Type B pancreatic cell (in vitro differentiated cells): ENCODE results near the gene KRTAP12-3. TPM values are rescaled to one million over a fixed set of nuclear protein-coding genes. Genes with fewer than 3 reads are reported as not detected.
"Not testable (repeated sequence)": the region's sequence is repeated elsewhere in the genome, so short reads cannot be mapped to it uniquely, and the experiment has no call there.

ENCODE experiments used
- DNase-seq: peaks from one replicate; pipeline ENCODE4 v3.0.0; 2021; ENCODE audit warnings: mixed read lengths; ENCODE audit not compliant: unreplicated experiment; ENCODE audit errors: extremely low spot score
- H3K27ac Mint-ChIP-seq: 2 replicates; pipeline ENCODE4 v1.8.0; 2021; ENCODE audit warnings: mild to moderate bottlenecking, mixed read lengths
- H3K27me3 Mint-ChIP-seq: 2 replicates; pipeline ENCODE4 v1.8.0; 2021; ENCODE audit warnings: mixed read lengths
- H3K36me3 Mint-ChIP-seq: 2 replicates; pipeline ENCODE4 v1.8.0; 2021; ENCODE audit warnings: mixed read lengths
- H3K4me1 Mint-ChIP-seq: one replicate; pipeline ENCODE4 v1.8.0; 2021; ENCODE audit warnings: mixed read lengths; ENCODE audit not compliant: unreplicated experiment
- H3K4me3 Mint-ChIP-seq: 2 replicates; pipeline ENCODE4 v1.8.0; 2021; ENCODE audit warnings: mild to moderate bottlenecking, mixed read lengths
- H3K9me3 Mint-ChIP-seq: 2 replicates; pipeline ENCODE4 v1.8.0; 2021; ENCODE audit warnings: mixed read lengths
- total RNA-seq: library from RNA; stranded (reverse); gene quantifications from 2 replicates; pipeline ENCODE4 v1.2.1, GENCODE V29; 2021; ENCODE audit warnings: low replicate concordance
- TF ChIP-seq, protein P1 (sequence below): fragments of 200-600 bp; sonication (generic); conservative IDR thresholded peaks from 2 replicates; pipeline ENCODE4 v1.5.0; 2021; ENCODE audit warnings: antibody characterized with exemption, mild to moderate bottlenecking

KRTAP12-3 gene
- total RNA-seq, 1 donor from 2014 or later: not detected

DNA sequence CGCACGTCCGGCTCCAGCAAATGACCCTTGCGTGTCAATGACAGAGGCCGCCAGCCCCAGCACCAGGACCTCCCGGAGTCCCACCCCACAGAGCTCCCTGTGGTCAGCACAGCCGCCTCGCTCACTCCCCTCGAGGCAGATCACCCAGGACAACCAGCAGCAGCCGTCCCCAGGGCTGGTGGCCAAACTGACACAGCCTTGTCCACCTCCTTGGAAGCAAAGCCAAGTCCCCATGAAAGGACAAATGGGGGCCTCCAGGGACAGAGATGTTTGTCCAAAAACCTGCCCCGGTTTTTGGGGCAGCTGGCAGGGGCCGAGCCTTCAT is 18.4 kb upstream of the KRTAP12-3 start:
- Mint-ChIP-seq H3K9me3 (peaks cover 14% of the 10 kb centered on the region), H3K36me3 (no peaks in the 10 kb centered on the region), H3K27me3 (peaks cover 3% of the 10 kb centered on the region), H3K4me1 (no peaks in the 10 kb centered on the region), H3K4me3 (no peak overlapping the region), H3K27ac (no peak overlapping the region)
- TF ChIP-seq, protein P1, sequence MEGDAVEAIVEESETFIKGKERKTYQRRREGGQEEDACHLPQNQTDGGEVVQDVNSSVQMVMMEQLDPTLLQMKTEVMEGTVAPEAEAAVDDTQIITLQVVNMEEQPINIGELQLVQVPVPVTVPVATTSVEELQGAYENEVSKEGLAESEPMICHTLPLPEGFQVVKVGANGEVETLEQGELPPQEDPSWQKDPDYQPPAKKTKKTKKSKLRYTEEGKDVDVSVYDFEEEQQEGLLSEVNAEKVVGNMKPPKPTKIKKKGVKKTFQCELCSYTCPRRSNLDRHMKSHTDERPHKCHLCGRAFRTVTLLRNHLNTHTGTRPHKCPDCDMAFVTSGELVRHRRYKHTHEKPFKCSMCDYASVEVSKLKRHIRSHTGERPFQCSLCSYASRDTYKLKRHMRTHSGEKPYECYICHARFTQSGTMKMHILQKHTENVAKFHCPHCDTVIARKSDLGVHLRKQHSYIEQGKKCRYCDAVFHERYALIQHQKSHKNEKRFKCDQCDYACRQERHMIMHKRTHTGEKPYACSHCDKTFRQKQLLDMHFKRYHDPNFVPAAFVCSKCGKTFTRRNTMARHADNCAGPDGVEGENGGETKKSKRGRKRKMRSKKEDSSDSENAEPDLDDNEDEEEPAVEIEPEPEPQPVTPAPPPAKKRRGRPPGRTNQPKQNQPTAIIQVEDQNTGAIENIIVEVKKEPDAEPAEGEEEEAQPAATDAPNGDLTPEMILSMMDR: no peak
- peak; percentile 48 for DNase-seq

DNA sequence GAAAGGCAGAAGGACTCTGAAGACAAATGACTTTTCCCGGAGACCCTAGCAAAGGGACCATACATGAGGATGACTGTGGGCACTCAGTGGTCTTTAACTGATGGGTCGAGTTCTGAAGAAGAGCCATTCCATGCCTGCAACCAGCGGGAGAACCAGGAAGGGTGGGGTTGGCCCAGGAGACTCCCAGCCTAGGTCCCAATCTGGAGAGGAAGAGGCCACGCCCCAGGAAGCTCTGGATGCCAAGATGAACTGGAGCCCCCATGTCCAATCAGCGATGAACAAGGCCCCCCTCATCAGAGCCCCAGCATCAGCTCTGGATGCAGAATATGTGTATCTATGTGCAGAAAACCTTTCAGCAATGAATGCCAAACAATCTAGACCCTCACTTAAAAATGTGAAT is 17.0 kb upstream of the KRTAP12-3 start:
- H3K27ac Mint-ChIP-seq: no peak overlapping the region
- no peak overlapping the region for H3K4me3 Mint-ChIP-seq
- H3K9me3 Mint-ChIP-seq: peaks cover 18% of the 10 kb centered on the region
- H3K4me1 Mint-ChIP-seq: no peaks in the 10 kb centered on the region
- peaks cover 3% of the 10 kb centered on the region for H3K27me3 Mint-ChIP-seq
- TF ChIP-seq, protein P1: no peak
- DNase-seq: no peak
- no peaks in the 10 kb centered on the region for H3K36me3 Mint-ChIP-seq

DNA sequence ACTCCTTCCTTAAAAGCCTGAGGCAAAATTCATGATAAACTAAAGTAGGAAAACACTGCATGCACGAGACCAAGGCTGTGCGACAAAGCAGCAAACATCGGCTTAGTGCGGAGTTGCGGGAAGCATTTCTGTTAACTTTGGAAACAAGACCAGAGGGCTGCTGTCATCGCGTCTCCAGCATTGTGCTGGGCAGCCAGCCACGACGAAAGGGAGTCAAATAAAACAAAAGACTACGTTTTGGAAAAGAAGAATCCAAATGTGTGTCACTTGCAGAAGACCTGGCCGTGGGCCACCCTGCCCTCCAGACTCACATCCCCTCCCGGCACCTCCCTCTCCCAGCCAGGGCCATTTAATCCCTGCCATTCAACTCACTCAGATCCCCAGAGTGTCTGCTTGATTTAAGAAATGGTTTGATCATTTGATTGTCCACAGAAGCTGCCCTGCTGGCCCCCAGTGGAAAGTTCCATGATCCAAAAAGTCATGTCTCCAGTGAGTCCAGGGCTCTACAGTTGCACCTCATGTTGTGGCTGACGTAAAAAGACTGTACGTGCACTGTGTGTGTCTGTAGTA is 13.9 kb upstream of the KRTAP12-3 start:
- no peak overlapping the region for H3K27ac Mint-ChIP-seq
- H3K9me3 Mint-ChIP-seq: peaks cover 18% of the 10 kb centered on the region
- H3K27me3 Mint-ChIP-seq: peaks cover 9% of the 10 kb centered on the region
- H3K36me3 Mint-ChIP-seq: no peaks in the 10 kb centered on the region
- TF ChIP-seq, protein P1: no peak
- peaks cover 4% of the 10 kb centered on the region for H3K4me1 Mint-ChIP-seq
- DNase-seq: no peak
- no peak overlapping the region for H3K4me3 Mint-ChIP-seq

DNA sequence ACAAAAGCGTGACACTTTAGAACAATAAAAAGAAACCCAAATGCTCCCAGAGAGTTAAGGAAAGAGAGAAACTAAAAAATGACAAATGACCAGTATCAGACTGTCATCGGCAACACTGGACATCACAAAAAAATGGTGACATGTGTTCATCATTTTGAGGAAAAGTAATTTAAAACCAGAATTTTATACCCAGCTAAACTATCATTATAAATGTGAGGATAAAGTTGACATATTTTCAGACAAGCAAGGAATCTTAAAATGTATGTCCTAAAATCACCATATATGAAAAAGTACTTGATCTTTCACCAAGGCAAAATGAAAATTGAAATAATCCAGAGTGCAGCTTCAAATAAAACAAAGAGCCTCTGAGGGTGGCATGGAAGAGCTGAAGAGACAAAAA is 12.9 kb upstream of the KRTAP12-3 start:
- Mint-ChIP-seq H3K9me3 (peaks cover 18% of the 10 kb centered on the region), H3K4me3 (no peak overlapping the region), H3K27ac (no peak overlapping the region), H3K4me1 (peaks cover 4% of the 10 kb centered on the region), H3K27me3 (peaks cover 9% of the 10 kb centered on the region), H3K36me3 (no peaks in the 10 kb centered on the region)
- DNase-seq: no peak
- TF ChIP-seq, protein P1: no peak

DNA sequence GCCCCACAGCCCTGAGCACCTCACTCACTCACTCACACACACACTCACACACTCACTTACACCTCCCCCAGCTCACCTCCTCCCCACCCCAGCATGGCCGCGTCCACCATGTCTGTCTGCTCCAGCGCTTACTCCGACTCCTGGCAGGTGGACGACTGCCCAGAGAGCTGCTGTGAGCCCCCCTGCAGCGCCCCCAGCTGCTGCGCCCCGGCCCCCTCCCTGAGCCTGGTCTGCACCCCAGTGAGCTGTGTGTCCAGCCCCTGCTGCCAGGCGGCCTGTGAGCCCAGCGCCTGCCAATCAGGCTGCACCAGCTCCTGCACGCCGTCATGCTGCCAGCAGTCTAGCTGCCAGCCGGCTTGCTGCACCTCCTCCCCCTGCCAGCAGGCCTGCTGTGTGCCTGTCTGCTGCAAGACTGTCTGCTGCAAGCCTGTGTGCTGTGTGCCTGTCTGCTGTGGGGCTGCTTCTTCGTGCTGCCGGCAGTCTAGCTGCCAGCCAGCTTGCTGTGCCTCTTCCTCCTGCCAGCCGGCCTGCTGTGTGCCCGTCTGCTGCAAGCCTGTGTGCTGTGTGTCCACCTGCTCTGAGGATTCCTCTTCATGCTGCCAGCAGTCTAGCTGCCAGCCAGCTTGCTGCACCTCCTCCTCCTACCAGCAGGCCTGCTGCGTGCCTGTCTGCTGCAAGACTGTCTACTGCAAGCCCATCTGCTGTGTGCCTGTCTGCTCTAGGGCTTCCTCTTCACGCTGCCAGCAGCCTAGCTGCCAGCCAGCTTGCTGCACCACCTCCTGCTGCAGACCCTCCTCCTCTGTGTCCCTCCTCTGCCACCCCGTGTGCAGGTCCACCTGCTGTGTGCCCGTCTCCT is 11.1 kb upstream of the KRTAP12-3 start, which contains the start of gene KRTAP10-11:
KRTAP10-11 (plus strand) TSS at position 49 of the 856 bp plus-strand sequence; CDS start at position 94, 45 bp downstream.
- DNase-seq: peak; percentile 61
- H3K4me3 Mint-ChIP-seq, H3K27me3 Mint-ChIP-seq, H3K4me1 Mint-ChIP-seq, H3K36me3 Mint-ChIP-seq, H3K27ac Mint-ChIP-seq: not testable (repeated sequence)
- H3K9me3 Mint-ChIP-seq: peaks cover 12% of the 10 kb centered on the region

DNA sequence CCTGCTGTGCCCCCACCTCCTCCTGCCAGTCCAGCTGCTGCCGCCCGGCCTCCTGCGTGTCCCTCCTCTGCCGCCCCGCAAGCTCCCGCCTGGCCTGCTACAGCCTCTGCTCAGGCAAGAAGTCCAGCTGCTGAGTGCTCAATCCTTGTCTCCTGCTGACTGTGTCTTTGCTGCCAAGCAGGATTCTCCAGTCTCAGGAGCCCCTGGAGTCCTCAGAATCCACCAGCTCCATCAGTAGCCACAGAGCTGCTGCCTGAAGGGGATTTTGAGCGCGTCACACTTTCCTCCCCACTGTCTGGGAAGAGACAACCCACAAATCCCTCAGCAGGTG is 10.5 kb upstream of the KRTAP12-3 start:
- peaks cover 9% of the 10 kb centered on the region for H3K27me3 Mint-ChIP-seq
- TF ChIP-seq, protein P1: no peak
- H3K27ac Mint-ChIP-seq: no peak overlapping the region
- no peak for DNase-seq
- peaks cover 12% of the 10 kb centered on the region for H3K9me3 Mint-ChIP-seq
- peaks cover 4% of the 10 kb centered on the region for H3K4me1 Mint-ChIP-seq
- no peak overlapping the region for H3K4me3 Mint-ChIP-seq
- no peaks in the 10 kb centered on the region for H3K36me3 Mint-ChIP-seq
